SK-N-MC (cell line): Measurements from ENCODE around the gene ZFAND3.

Source experiments
- EZH2 ChIP-seq: fragments of 200-600 bp; sonication (generic); IDR thresholded peaks from one replicate; pipeline ENCODE4 v1.6.1; 2017; ENCODE audit warnings: antibody characterized with exemption
- FOXP2 ChIP-seq: optimal IDR thresholded peaks from 2 replicates; pipeline ENCODE3; 2011; ENCODE audit warnings: mild to moderate bottlenecking, moderate library complexity; ENCODE audit not compliant: insufficient read depth; ENCODE audit errors: extremely low read length, control extremely low read depth
- POLR2AphosphoS5 ChIP-seq: IDR thresholded peaks from 2 replicates; pipeline ENCODE4 v1.6.1; 2012; ENCODE audit warnings: mild to moderate bottlenecking, low read depth, low read length, borderline replicate concordance

- TF ChIP-seq POLR2AphosphoS5 (no peak), EZH2 (no peak), FOXP2 (no peak)
Observed at GRCh38 chr6:38180586-38180985, 361.1 kb downstream of the ZFAND3 start.
